Stimulated activated naive CD8-positive, alpha-beta T cell treated with anti-CD3 and anti-CD28 coated beads, Interleukin-15, Interleukin-2, amounts not matched to agents 100 U/mL and 50 U/mL, for 24 hours (primary cell): ENCODE results near the gene RNF215.
"Not testable (repeated sequence)": the region's sequence is repeated elsewhere in the genome, so short reads cannot be mapped to it uniquely, and the experiment has no call there.

Experiments
- ATAC-seq: fragments of 150-1000 bp; cut with Tn5 transposase; one replicate; pipeline ENCODE4 v1.10.0; 2021
- DNase-seq: peaks from one replicate; pipeline ENCODE4 v3.0.0; 2021

RNF215 gene

GRCh38 chr22:30361916-30362650 is 25.1 kb downstream of the RNF215 start:
- DNase-seq (no peak), ATAC-seq (no peak)

GRCh38 chr22:30358541-30358940 is 28.7 kb downstream of the RNF215 start:
- DNase-seq (no peak), ATAC-seq (no peak)

- no peak for ATAC-seq
- no peak for DNase-seq
Observed at GRCh38 chr22:30357650-30358215, 29.5 kb downstream of the RNF215 start.

- no peak for DNase-seq
- no peak for ATAC-seq
Observed at GRCh38 chr22:30357236-30357570, 30.0 kb downstream of the RNF215 start.

GRCh38 chr22:30356449-30357235 is 30.6 kb downstream of the RNF215 start, which contains the start of the genes CCDC157 and SF3A1:
Gene CCDC157 (plus strand): TSS chr22:30357007. CDS start chr22:30366001, 8,994 bp downstream.
Gene SF3A1 (minus strand): TSS chr22:30356894. CDS start chr22:30356792, 102 bp downstream.
- DNase-seq (peak; percentile 91), ATAC-seq (peak; percentile 95)

- ATAC-seq (no peak), DNase-seq (no peak)
Observed at GRCh38 chr22:30354644-30355043, 32.6 kb downstream of the RNF215 start.

GRCh38 chr22:30351226-30351625 is 36.0 kb downstream of the RNF215 start:
- DNase-seq (no peak), ATAC-seq (no peak)

- ATAC-seq = no peak
Observed at GRCh38 chr22:30348809-30349208, 38.4 kb downstream of the RNF215 start.

GRCh38 chr22:30348404-30348803 is 38.8 kb downstream of the RNF215 start:
- DNase-seq (no peak), ATAC-seq (no peak)

More at GRCh38 chr22:30348809-30349208, 38.4 kb downstream of the RNF215 start:
- no peak for DNase-seq

GRCh38 chr22:30347255-30347892 is 39.8 kb downstream of the RNF215 start:
- ATAC-seq = peak; percentile 64
- no peak for DNase-seq

GRCh38 chr22:30344447-30345200 is 42.6 kb downstream of the RNF215 start:
- ATAC-seq (peak; percentile 38), DNase-seq (no peak)

- no peak for ATAC-seq
Observed at GRCh38 chr22:30340911-30341685, 46.1 kb downstream of the RNF215 start.

GRCh38 chr22:30338802-30339201 is 48.4 kb downstream of the RNF215 start:
- ATAC-seq (no peak), DNase-seq (no peak)

More at GRCh38 chr22:30340911-30341685, 46.1 kb downstream of the RNF215 start:
- DNase-seq = no peak

- not testable (repeated sequence) for ATAC-seq, DNase-seq
Observed at GRCh38 chr22:30338341-30338740, 48.9 kb downstream of the RNF215 start.

GRCh38 chr22:30337461-30337778 is 49.8 kb downstream of the RNF215 start:
- DNase-seq (no peak), ATAC-seq (no peak)

- ATAC-seq (no peak), DNase-seq (no peak)
Observed at GRCh38 chr22:30336752-30337460, 50.3 kb downstream of the RNF215 start.

- ATAC-seq (no peak), DNase-seq (no peak)
Observed at GRCh38 chr22:30335236-30335635, 52.0 kb downstream of the RNF215 start.

GRCh38 chr22:30334646-30335045 is 52.6 kb downstream of the RNF215 start:
- DNase-seq (no peak), ATAC-seq (no peak)

- ATAC-seq (no peak), DNase-seq (no peak)
Observed at GRCh38 chr22:30333707-30334087, 53.5 kb downstream of the RNF215 start.

GRCh38 chr22:30332994-30333706 is 54.1 kb downstream of the RNF215 start:
- ATAC-seq (no peak), DNase-seq (no peak)
